ENCODE measurements around the gene IQCH. TPM values are rescaled to one million over a fixed set of nuclear protein-coding genes. Genes with fewer than 3 reads are reported as not detected.

Gene IQCH
- total and polyA plus RNA-seq, 9 of the 15 experiments (the other 6 are each of a cell fraction or from before 2014, with no cell fraction given): 1.8 to 3.9 (median 2.7) TPM

GRCh38 chr15:67340630-67341029 lies 86.0 kb downstream of the IQCH start:
- H3K9me3 ChIP-seq (replicated peaks; ENCODE audit: control insufficient read depth, insufficient read depth, low read depth, low read length): no peaks in the 10 kb centered on the region
- intact Hi-C loops (cut with micrococcal nuclease): no loop called here
- in situ Hi-C loops (cut with MboI): no loop called here
- TF ChIP-seq HNRNPL (IDR thresholded peaks at IDR 0.05; ENCODE audit: low read depth, low read length) (no peak), HNRNPLL (IDR thresholded peaks at IDR 0.05; ENCODE audit: low read depth, low read length, poor library complexity, severe bottlenecking) (no peak), ZNF76 (CRISPR knock-in tag; IDR thresholded peaks at IDR 0.05; ENCODE audit: borderline replicate concordance) (no peak), ZFPM2 (CRISPR knock-in tag; IDR thresholded peaks at IDR 0.05) (no peak)
- POLR2A ChIA-PET: interaction anchor here (0.6 kb wide), 1 partner anchor 63 kb away, joined by 3 read pairs; no protein-coding TSS in a partner anchor
- no peak overlapping the region for H2AFZ ChIP-seq (ENCODE audit: low read depth, low read length)
- no TSS peak for BruUV-seq (replicated peaks)
- H3K79me2 ChIP-seq (ENCODE audit: control insufficient read depth, insufficient read depth, low read length): no peaks in the 10 kb centered on the region
- CTCF ChIA-PET (ENCODE audit: low intra/inter-chr PET ratio): no interaction called here
- H3K4me2 ChIP-seq (ENCODE audit: insufficient read depth, low read length): no peak overlapping the region
- ATAC-seq (no peak), FAIRE-seq (no peak), DNase-seq (ENCODE audit: extremely low read depth in 1 of 4, low spot score in 3 of 4) (no peak)
- H3K4me3 ChIP-seq: no peak overlapping the region
- H4K20me1 ChIP-seq (replicated peaks; ENCODE audit: control insufficient read depth, insufficient read depth, low read length): no peaks in the 10 kb centered on the region
- no peaks in the 10 kb centered on the region for H3K27me3 ChIP-seq (ENCODE audit: control insufficient read depth in 2 of 2, insufficient read depth in 2 of 2, low read length in 2 of 2)
- 29% methylated on average over 4 of the region's 4 CpGs for WGBS (ENCODE audit: insufficient coverage, low coverage, missing lambda C conversion rate)
- no peaks in the 10 kb centered on the region for H3K4me1 ChIP-seq (replicated peaks in 1 of 2; ENCODE audit: control insufficient read depth in 2 of 2, insufficient read depth in 2 of 2, low read length in 2 of 2)
- no peak overlapping the region; a peak in 1 of 4 replicates for H3K9ac ChIP-seq (ENCODE audit: insufficient read depth in 1 of 2, low read depth in 2 of 2, low read length in 2 of 2)
- H3K9me1 ChIP-seq (ENCODE audit: control insufficient read depth, insufficient read depth, low read length): no peaks in the 10 kb centered on the region
- no peaks in the 10 kb centered on the region for H3K36me3 ChIP-seq (ENCODE audit: control insufficient read depth, insufficient read depth, low read length)
- H3K27ac ChIP-seq (ENCODE audit: extremely low read depth, low read depth, low read length): no peak overlapping the region

GRCh38 chr15:67341539-67341938 lies 87.0 kb downstream of the IQCH start:
- ATAC-seq (no peak), DNase-seq (ENCODE audit: extremely low read depth in 1 of 4, low spot score in 3 of 4) (no peak), FAIRE-seq (no peak)
- no peaks in the 10 kb centered on the region for H3K4me1 ChIP-seq (replicated peaks in 1 of 2; ENCODE audit: control insufficient read depth in 2 of 2, insufficient read depth in 2 of 2, low read length in 2 of 2)
- no peak overlapping the region for H3K4me3 ChIP-seq
- no peaks in the 10 kb centered on the region for H3K9me1 ChIP-seq (ENCODE audit: control insufficient read depth, insufficient read depth, low read length)
- no peaks in the 10 kb centered on the region for H3K9me3 ChIP-seq (replicated peaks; ENCODE audit: control insufficient read depth, insufficient read depth, low read depth, low read length)
- H3K36me3 ChIP-seq (ENCODE audit: control insufficient read depth, insufficient read depth, low read length): no peaks in the 10 kb centered on the region
- H4K20me1 ChIP-seq (replicated peaks; ENCODE audit: control insufficient read depth, insufficient read depth, low read length): no peaks in the 10 kb centered on the region
- POLR2A ChIA-PET: interaction anchor here (0.6 to 0.9 kb wide), 2 partner anchors 64 to 92 kb away, joined by 3 read pairs; no protein-coding TSS in a partner anchor
- H3K4me2 ChIP-seq (ENCODE audit: insufficient read depth, low read length): no peak overlapping the region
- no peaks in the 10 kb centered on the region for H3K79me2 ChIP-seq (ENCODE audit: control insufficient read depth, insufficient read depth, low read length)
- H3K27ac ChIP-seq (ENCODE audit: extremely low read depth, low read depth, low read length): no peak overlapping the region
- H3K9ac ChIP-seq (ENCODE audit: insufficient read depth in 1 of 2, low read depth in 2 of 2, low read length in 2 of 2): no peak overlapping the region
- in situ Hi-C loops (cut with MboI): no loop called here
- 13% methylated on average over 2 of the region's 2 CpGs for WGBS (ENCODE audit: insufficient coverage, low coverage, missing lambda C conversion rate)
- no TSS peak for BruUV-seq (replicated peaks)
- intact Hi-C loops (cut with micrococcal nuclease): no loop called here
- CTCF ChIA-PET (ENCODE audit: low intra/inter-chr PET ratio): no interaction called here
- H3K27me3 ChIP-seq (ENCODE audit: control insufficient read depth in 2 of 2, insufficient read depth in 2 of 2, low read length in 2 of 2): no peaks in the 10 kb centered on the region
- TF ChIP-seq RBM25 (IDR thresholded peaks at IDR 0.05; ENCODE audit: low read depth, low read length, severe bottlenecking): no peak
- TF ChIP-seq ZNF134 (CRISPR knock-in tag; conservative IDR thresholded peaks at IDR 0.05): no peak
- TF ChIP-seq PHF8 (IDR thresholded peaks at IDR 0.05; ENCODE audit: borderline replicate concordance, low read length): no peak
- TF ChIP-seq ZNF24 (IDR thresholded peaks at IDR 0.05): no peak
- no peak for TF ChIP-seq CREBBP (IDR thresholded peaks at IDR 0.05; ENCODE audit: low read depth, low read length)
- no peak for TF ChIP-seq NKRF (IDR thresholded peaks at IDR 0.05; ENCODE audit: borderline replicate concordance)
- TF ChIP-seq GABPB2 (CRISPR knock-in tag; conservative IDR thresholded peaks at IDR 0.05): no peak
- H2AFZ ChIP-seq (ENCODE audit: low read depth, low read length): no peak overlapping the region

Data from K562 (cell line).